K562 (cell line): ENCODE results near the gene RPS27. TPM values are rescaled to one million over a fixed set of nuclear protein-coding genes. Genes with fewer than 3 reads are reported as not detected.

ENCODE experiments used
- BDP1 ChIP-seq: IDR thresholded peaks from 3 replicates; pipeline ENCODE4 v1.6.1; 2011; ENCODE audit not compliant: insufficient read length, insufficient read depth
- CBX1 ChIP-seq: sonication (generic); IDR thresholded peaks from 2 replicates; pipeline ENCODE4 v1.6.1; 2016; ENCODE audit warnings: antibody characterized with exemption, low read depth, mild to moderate bottlenecking
- CREM ChIP-seq: IDR thresholded peaks from 2 replicates; pipeline ENCODE4 v1.6.1; 2014; ENCODE audit warnings: antibody characterized with exemption, low read depth
- IRF1 ChIP-seq: sonication (generic); formaldehyde crosslinking; IDR thresholded peaks from 2 replicates; pipeline ENCODE4 v1.8.0; 2022; ENCODE audit warnings: missing genetic modification reagents, mild to moderate bottlenecking, borderline replicate concordance
- MCM2 ChIP-seq: fragments of 450-650 bp; IDR thresholded peaks from 2 replicates; pipeline ENCODE4 v1.6.1; 2017; ENCODE audit warnings: low read depth, mild to moderate bottlenecking
- MTF1 ChIP-seq: fragments of 250-450 bp; sonication (Bioruptor Pico); IDR thresholded peaks from 2 replicates; pipeline ENCODE4 v1.9.0; 2021; ENCODE audit warnings: moderate library complexity, mild to moderate bottlenecking, inconsistent platforms, borderline replicate concordance
- NFIC ChIP-seq: fragments of 450-650 bp; IDR thresholded peaks from 2 replicates; pipeline ENCODE4 v1.6.1; 2017; ENCODE audit warnings: mild to moderate bottlenecking, inconsistent platforms
- RBBP5 ChIP-seq: fragments of 200-600 bp; sonication (generic); IDR thresholded peaks from 2 replicates; pipeline ENCODE4 v1.6.1; 2012; ENCODE audit warnings: borderline replicate concordance, mild to moderate bottlenecking, low read length, control low read depth, inconsistent platforms; ENCODE audit not compliant: insufficient read depth, poor library complexity, severe bottlenecking
- SMARCC2 ChIP-seq: fragments of 450-650 bp; IDR thresholded peaks from 2 replicates; pipeline ENCODE4 v1.6.1; 2017; ENCODE audit warnings: antibody characterized with exemption, moderate library complexity, mild to moderate bottlenecking, low read depth
- TCF15 ChIP-seq: fragments of 250-450 bp; sonication (Bioruptor Pico); IDR thresholded peaks from 2 replicates; pipeline ENCODE4 v1.8.0; 2022; ENCODE audit warnings: moderate library complexity, mild to moderate bottlenecking, inconsistent platforms
- ZFP36 ChIP-seq: fragments of 150-350 bp; IDR thresholded peaks from 2 replicates; pipeline ENCODE4 v1.6.1; 2018; ENCODE audit warnings: low read length, low read depth; ENCODE audit not compliant: partially characterized antibody
- ZNF695 ChIP-seq: fragments of 450-650 bp; formaldehyde crosslinking; IDR thresholded peaks from 2 replicates; pipeline ENCODE4 v1.4.0; 2020; ENCODE audit warnings: mild to moderate bottlenecking, moderate library complexity
- ZNF778 ChIP-seq: fragments of 450-650 bp; formaldehyde crosslinking; IDR thresholded peaks from 2 replicates; pipeline ENCODE4 v1.4.0; 2020; ENCODE audit warnings: mild to moderate bottlenecking, moderate library complexity
- ZNF79 ChIP-seq: fragments of 250-450 bp; sonication (Bioruptor Pico); IDR thresholded peaks from 2 replicates; pipeline ENCODE4 v1.4.0; 2020; ENCODE audit warnings: low read depth, mild to moderate bottlenecking, moderate library complexity
- polyA plus RNA-seq, 8 experiments: library from polyadenylated mRNA; depleted of rRNA in 4 of 8; stranded (reverse) in 5 of 8; unstranded in 3 of 8; fragments of >200 nt; fragmentation: Nextera tagmentation in 2 of 8; fragmentation: Illumina TruSeq in 1 of 8; extraction: Ambion mirVana in 2 of 8; extraction: Trizol in 1 of 8; gene quantifications; 2 replicates each; pipeline versions ENCODE4 v1.2.1 to v1.2.3, GENCODE V29; 2011 to 2014; ENCODE audit warnings: inconsistent platforms in 1 of 8, missing spikeins in 1 of 8
- total RNA-seq, 7 experiments: library from RNA; depleted of rRNA in 6 of 7; stranded (reverse); fragments of >200 nt in 6 of 7; fragmentation: Illumina TruSeq in 2 of 7; extraction: Trizol in 2 of 7; gene quantifications; 2 replicates each; pipeline versions ENCODE4 v1.2.1 to v1.2.3, GENCODE V29; 2011 to 2021; ENCODE audit warnings: low replicate concordance in 1 of 7
- TF ChIP-seq, protein P1 (sequence below): fragments of 450-650 bp; formaldehyde crosslinking; IDR thresholded peaks from 2 replicates; pipeline ENCODE4 v1.4.0; 2020; ENCODE audit warnings: mild to moderate bottlenecking, moderate library complexity
- TF ChIP-seq, protein P2 (sequence below): fragments of 250-450 bp; sonication (Bioruptor Pico); IDR thresholded peaks from 2 replicates; pipeline ENCODE4 v1.8.0; 2022; ENCODE audit warnings: moderate library complexity, mild to moderate bottlenecking, inconsistent platforms
- TF ChIP-seq, protein P3 (sequence below), 2 experiments: fragments of 200-800 bp in 1 of 2; sonication (Bioruptor generic) in 1 of 2; sonication (generic) in 1 of 2; formaldehyde crosslinking in 1 of 2; IDR thresholded peaks in 1 of 2; conservative IDR thresholded peaks in 1 of 2; 2 replicates each; pipeline versions ENCODE4 v1.5.0 to v1.6.1; 2016 to 2020; ENCODE audit warnings: missing compliant biosample characterization in 1 of 2, missing genetic modification characterization in 1 of 2, missing genetic modification reagents in 1 of 2
- TF ChIP-seq, protein P4 (sequence below): fragments of 250-450 bp; sonication (Bioruptor Pico); IDR thresholded peaks from 2 replicates; pipeline ENCODE4 v1.9.0; 2021; ENCODE audit warnings: mild to moderate bottlenecking, inconsistent platforms

Gene RPS27
- total and polyA plus RNA-seq, 9 of the 15 experiments (the other 6 are each of a cell fraction or from before 2014, with no cell fraction given): 2,091 to 9,377 (median 6,706) TPM

DNA sequence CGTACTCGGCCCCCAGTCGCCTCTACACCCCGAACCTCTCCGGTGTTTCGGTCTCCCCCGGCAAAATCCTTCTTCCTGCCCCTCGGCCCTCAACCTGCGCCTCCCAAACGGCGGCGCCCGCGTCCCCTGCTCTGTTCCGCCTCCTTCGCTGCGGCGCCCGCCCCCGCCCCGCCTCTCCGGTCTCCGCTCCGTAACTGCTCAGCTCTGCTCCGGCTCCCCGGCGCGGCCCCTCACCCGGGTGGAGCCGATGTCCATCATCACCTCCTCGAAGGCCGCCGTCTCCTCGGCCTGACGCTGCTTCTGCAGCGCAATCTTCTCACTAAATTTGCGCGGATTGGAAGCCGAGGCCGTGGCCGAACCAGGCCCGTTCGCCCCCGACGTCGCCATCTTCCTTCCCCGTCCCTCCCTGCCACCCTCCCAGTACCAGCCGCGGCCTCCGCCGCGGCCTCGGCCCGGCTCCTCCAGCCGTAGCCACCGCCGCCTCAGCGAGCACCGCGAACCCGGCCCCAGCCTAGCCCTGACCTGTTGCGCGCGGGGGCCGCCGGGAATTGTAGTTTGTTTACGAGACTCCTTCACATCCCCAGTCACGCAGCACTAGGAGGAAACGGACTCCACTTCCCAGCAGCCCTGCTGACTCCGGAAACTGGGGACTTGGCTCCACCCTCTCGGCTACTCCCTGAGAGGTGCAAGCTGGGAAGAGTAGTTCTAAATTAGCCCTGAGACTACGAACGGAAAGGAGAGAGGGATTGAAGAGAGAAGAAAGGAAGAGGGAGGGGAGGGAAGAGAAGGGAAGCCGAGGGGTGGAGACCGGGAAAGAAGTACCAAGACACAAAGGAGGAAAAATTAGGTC, 32.2 kb upstream of the RPS27 start, which contains the start of gene CRTC2 (continued):
- TF ChIP-seq RBBP5 (peak; percentile 89), CBX1 (no peak), IRF1 (CRISPR knock-in tag) (no peak), ZFP36 (no peak), NFIC (no peak; the same call in 1 of the 2 replicates), ZNF778 (CRISPR knock-in tag) (no peak), CREM (peak; percentile 89), MTF1 (CRISPR knock-in tag) (no peak), TCF15 (CRISPR knock-in tag) (no peak), SMARCC2 (no peak), ZNF79 (CRISPR knock-in tag) (no peak), BDP1 (no peak), ZNF695 (CRISPR knock-in tag) (no peak), MCM2 (no peak)
- TF ChIP-seq, protein P1, sequence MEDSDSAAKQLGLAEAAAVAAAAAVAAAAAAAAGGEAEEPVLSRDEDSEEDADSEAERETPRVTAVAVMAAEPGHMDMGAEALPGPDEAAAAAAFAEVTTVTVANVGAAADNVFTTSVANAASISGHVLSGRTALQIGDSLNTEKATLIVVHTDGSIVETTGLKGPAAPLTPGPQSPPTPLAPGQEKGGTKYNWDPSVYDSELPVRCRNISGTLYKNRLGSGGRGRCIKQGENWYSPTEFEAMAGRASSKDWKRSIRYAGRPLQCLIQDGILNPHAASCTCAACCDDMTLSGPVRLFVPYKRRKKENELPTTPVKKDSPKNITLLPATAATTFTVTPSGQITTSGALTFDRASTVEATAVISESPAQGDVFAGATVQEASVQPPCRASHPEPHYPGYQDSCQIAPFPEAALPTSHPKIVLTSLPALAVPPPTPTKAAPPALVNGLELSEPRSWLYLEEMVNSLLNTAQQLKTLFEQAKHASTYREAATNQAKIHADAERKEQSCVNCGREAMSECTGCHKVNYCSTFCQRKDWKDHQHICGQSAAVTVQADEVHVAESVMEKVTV (CRISPR knock-in tag): no peak
- TF ChIP-seq, protein P2, sequence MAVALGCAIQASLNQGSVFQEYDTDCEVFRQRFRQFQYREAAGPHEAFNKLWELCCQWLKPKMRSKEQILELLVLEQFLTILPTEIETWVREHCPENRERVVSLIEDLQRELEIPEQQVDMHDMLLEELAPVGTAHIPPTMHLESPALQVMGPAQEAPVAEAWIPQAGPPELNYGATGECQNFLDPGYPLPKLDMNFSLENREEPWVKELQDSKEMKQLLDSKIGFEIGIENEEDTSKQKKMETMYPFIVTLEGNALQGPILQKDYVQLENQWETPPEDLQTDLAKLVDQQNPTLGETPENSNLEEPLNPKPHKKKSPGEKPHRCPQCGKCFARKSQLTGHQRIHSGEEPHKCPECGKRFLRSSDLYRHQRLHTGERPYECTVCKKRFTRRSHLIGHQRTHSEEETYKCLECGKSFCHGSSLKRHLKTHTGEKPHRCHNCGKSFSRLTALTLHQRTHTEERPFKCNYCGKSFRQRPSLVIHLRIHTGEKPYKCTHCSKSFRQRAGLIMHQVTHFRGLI: no peak
- TF ChIP-seq, protein P3, sequence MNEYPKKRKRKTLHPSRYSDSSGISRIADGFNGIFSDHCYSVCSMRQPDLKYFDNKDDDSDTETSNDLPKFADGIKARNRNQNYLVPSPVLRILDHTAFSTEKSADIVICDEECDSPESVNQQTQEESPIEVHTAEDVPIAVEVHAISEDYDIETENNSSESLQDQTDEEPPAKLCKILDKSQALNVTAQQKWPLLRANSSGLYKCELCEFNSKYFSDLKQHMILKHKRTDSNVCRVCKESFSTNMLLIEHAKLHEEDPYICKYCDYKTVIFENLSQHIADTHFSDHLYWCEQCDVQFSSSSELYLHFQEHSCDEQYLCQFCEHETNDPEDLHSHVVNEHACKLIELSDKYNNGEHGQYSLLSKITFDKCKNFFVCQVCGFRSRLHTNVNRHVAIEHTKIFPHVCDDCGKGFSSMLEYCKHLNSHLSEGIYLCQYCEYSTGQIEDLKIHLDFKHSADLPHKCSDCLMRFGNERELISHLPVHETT (CRISPR knock-in tag; conservative IDR thresholded peaks at IDR 0.05 in 1 of 2, IDR thresholded peaks at IDR 0.05 in 1 of 2): peak in 1 of 2 experiments; percentile 87; a peak in 2 of 4 replicates
- TF ChIP-seq, protein P4, sequence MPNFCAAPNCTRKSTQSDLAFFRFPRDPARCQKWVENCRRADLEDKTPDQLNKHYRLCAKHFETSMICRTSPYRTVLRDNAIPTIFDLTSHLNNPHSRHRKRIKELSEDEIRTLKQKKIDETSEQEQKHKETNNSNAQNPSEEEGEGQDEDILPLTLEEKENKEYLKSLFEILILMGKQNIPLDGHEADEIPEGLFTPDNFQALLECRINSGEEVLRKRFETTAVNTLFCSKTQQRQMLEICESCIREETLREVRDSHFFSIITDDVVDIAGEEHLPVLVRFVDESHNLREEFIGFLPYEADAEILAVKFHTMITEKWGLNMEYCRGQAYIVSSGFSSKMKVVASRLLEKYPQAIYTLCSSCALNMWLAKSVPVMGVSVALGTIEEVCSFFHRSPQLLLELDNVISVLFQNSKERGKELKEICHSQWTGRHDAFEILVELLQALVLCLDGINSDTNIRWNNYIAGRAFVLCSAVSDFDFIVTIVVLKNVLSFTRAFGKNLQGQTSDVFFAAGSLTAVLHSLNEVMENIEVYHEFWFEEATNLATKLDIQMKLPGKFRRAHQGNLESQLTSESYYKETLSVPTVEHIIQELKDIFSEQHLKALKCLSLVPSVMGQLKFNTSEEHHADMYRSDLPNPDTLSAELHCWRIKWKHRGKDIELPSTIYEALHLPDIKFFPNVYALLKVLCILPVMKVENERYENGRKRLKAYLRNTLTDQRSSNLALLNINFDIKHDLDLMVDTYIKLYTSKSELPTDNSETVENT (CRISPR knock-in tag): no peak
